T-helper 17 cell (primary cell): ENCODE measurements around the gene VSX1. TPM values are rescaled to one million over a fixed set of nuclear protein-coding genes. Genes with fewer than 3 reads are reported as not detected.
A peak's percentile ranks its signal among the peaks of the same experiment; 100 is the strongest.

Experiments
- ATAC-seq: fragments of 150-1000 bp; cut with Tn5 transposase; 2 replicates; pipeline ENCODE4 v1.10.0; 2021; ENCODE audit warnings: mild to moderate bottlenecking, moderate library complexity
- DNase-seq, 3 donors: peaks; one replicate each; pipeline versions ENCODE4 v3.0.0 to v3.0.0-alpha.2; 2020 to 2021
- H3K9me3 ChIP-seq: one replicate; pipeline ENCODE4 v1.7.0; 2013; ENCODE audit warnings: low read length, mild to moderate bottlenecking; ENCODE audit not compliant: control insufficient read depth, poor library complexity, severe bottlenecking
- H3K27ac Mint-ChIP-seq: one replicate; pipeline ENCODE4 v1.8.0; 2022; ENCODE audit warnings: mild to moderate bottlenecking, moderate library complexity, mixed read lengths
- H3K27me3 Mint-ChIP-seq: one replicate; pipeline ENCODE4 v1.8.0; 2022; ENCODE audit warnings: mixed read lengths
- H3K36me3 Mint-ChIP-seq: one replicate; pipeline ENCODE4 v1.8.0; 2022; ENCODE audit warnings: low read depth, mixed read lengths
- H3K4me1 Mint-ChIP-seq: one replicate; pipeline ENCODE4 v1.8.0; 2022; ENCODE audit warnings: mild to moderate bottlenecking, mixed read lengths
- H3K4me3 Mint-ChIP-seq: one replicate; pipeline ENCODE4 v1.8.0; 2022; ENCODE audit warnings: mild to moderate bottlenecking, moderate library complexity, mixed read lengths
- total RNA-seq, 4 donors: library from RNA in 2 of 4; stranded (reverse) in 2 of 4; gene quantifications; one replicate each; pipeline ENCODE4 v1.2.3 and lab custom pipeline; 2022 to 2026

Gene VSX1
- total RNA-seq, 2 donors from 2014 or later = not detected

DNA sequence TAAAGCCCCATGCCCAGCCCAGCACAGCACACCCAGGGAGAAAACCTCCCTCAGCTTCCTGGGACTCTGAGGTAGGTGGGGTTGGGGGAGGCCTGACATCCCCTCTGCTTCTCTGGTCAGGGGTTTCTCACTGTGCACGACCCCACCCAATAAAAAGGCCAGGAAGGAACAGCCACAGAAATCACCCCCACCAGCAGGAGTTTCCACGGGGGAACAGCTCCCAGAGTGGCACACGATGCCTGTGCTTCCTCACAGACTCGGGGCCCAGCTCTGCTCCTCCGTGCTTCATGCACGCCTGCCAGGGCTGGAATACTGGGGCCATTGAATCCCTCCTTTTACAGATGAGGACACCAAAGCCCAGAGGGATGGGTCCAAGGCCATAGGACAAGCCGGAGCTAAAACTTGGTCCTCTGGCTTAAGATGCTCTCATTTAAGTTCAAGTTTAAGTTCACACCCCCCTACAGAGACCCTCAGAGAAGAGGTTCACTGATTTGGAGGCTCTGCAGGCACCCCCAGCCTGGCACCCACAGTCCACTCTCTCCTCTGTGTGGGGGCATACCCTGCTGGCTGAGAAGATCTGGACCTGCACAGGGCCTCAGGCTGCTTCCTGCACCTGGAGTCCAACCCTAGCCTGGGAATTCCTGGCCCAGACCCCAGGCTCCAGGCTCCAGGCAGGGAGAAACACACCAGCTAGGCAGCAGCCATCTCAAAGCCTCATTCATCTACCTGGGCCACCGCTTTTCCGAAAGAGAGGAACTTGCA is 38.3 kb downstream of the VSX1 start:
- Mint-ChIP-seq H3K36me3 (no peaks in the 10 kb centered on the region), H3K4me3 (peak overlapping the region; percentile 57), H3K27ac (peak overlapping the region; percentile 92), H3K27me3 (no peaks in the 10 kb centered on the region), H3K4me1 (peaks cover 18% of the 10 kb centered on the region)
- DNase-seq (no peak), ATAC-seq (no peak)
- no peaks in the 10 kb centered on the region for H3K9me3 ChIP-seq

DNA sequence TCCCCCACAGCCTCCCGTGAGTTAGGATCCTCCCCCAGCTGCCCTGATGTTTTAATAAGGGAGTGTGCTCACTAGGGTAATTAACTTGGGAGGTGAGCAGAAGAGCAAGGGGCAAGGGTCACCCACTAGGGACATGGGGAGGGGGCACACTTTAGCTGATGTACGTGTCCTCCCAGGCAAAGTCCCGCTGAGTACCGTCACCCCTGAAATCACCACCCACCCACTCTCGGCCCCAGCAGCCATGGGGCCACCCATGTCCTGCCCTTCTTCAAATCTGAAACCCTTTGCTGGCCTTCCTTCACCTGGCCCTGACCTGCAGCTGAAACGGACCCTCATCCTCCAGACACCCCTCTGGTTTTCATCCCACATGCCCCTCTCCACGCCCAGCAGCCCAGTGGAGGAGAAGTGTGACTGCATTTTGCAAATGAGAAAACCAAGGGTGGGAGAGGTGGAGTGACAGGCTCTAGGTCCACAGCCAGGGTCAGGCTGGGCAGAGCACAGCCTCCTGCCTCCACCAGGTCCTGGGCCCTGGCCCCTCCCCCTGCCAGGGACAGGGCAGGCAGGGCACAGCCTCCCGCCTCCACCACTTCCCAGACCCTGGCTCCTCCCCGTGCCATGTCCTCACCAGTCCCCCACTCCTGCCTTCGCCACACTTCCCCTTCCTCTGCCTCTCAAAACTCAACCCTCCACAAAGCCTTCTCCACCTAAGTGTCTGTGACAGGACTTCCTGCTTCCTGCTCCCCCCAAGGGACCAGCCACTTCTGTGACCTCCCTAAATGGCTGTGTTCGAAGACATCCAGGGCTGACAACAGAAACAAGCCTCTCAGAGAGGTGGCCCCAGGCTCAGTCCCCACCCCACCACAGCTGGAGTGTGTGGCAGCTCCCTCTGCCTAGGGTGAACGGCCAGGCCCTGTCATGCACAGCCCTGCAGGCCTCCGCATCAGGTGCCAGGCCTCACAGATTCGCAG is 39.1 kb downstream of the VSX1 start:
- H3K27me3 Mint-ChIP-seq = no peaks in the 10 kb centered on the region
- H3K4me3 Mint-ChIP-seq = peak overlapping the region; percentile 77
- peak overlapping the region; percentile 92 for H3K27ac Mint-ChIP-seq
- no peaks in the 10 kb centered on the region for H3K36me3 Mint-ChIP-seq
- ATAC-seq (peak; percentile 77), DNase-seq (peak in 2 of 3 donors; percentile 10 to 19)
- peaks cover 20% of the 10 kb centered on the region for H3K4me1 Mint-ChIP-seq
- H3K9me3 ChIP-seq = no peaks in the 10 kb centered on the region

DNA sequence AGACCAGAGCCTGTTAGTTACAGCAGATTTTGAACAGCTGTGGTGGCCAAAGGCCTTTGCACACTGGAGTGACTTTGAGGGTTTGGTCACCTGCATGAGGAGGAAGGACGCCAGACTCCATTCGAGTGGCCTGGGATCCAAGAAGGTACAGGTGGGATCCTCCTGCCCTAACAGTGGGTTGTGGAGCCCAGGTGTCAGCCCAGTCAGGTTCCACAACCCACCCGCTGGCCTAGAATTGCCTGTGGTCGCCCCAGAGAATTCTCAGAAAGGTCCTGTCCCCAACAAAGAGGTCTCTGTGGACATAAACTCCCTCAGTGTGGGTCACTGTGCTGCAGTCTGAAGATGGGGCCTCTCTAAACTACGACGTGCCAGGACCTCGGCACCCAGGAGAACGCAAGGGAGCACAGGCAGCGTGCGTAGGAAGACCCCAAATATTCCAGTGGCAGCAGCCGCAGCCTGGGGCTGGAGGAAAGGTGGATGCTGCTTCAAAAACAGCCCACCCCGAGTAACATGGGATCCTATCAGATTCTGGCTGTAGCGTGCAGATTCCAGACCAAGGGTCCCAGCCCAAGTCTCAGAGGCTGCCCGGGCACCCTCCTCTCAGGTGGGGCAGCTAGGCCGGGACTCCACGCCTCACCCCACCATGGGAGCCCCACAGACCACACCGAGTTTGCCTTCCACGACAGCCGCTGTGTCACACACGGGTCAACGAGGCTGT is 40.0 kb downstream of the VSX1 start:
- no peaks in the 10 kb centered on the region for H3K27me3 Mint-ChIP-seq
- H3K4me1 Mint-ChIP-seq = peaks cover 25% of the 10 kb centered on the region
- peak overlapping the region; percentile 92 for H3K27ac Mint-ChIP-seq
- DNase-seq (no peak), ATAC-seq (no peak)
- no peaks in the 10 kb centered on the region for H3K36me3 Mint-ChIP-seq
- H3K4me3 Mint-ChIP-seq = no peak overlapping the region
- H3K9me3 ChIP-seq = no peaks in the 10 kb centered on the region

DNA sequence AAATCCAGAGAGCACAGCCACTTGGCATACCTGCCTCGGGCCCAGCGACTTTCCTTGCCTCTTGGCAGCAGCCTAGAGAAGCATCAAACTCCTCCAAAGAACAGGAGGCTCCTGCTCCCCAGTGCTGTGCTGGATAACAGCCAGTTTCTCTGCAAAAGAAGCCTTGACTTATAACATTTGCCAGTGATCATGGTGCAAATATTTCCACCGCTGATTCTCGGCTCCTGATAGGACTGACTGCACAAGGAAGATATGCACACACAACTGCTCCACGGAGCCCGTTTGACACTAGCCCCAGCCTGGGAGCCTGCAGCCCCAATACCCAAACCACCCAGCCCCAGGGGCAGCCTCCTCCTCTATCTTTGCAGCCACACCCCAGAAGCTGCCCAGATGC is 41.5 kb downstream of the VSX1 start:
- Mint-ChIP-seq H3K27ac (peak overlapping the region; percentile 67), H3K4me3 (no peak overlapping the region), H3K4me1 (peaks cover 37% of the 10 kb centered on the region), H3K27me3 (no peaks in the 10 kb centered on the region), H3K36me3 (no peaks in the 10 kb centered on the region)
- ATAC-seq (no peak), DNase-seq (no peak)
- no peaks in the 10 kb centered on the region for H3K9me3 ChIP-seq

DNA sequence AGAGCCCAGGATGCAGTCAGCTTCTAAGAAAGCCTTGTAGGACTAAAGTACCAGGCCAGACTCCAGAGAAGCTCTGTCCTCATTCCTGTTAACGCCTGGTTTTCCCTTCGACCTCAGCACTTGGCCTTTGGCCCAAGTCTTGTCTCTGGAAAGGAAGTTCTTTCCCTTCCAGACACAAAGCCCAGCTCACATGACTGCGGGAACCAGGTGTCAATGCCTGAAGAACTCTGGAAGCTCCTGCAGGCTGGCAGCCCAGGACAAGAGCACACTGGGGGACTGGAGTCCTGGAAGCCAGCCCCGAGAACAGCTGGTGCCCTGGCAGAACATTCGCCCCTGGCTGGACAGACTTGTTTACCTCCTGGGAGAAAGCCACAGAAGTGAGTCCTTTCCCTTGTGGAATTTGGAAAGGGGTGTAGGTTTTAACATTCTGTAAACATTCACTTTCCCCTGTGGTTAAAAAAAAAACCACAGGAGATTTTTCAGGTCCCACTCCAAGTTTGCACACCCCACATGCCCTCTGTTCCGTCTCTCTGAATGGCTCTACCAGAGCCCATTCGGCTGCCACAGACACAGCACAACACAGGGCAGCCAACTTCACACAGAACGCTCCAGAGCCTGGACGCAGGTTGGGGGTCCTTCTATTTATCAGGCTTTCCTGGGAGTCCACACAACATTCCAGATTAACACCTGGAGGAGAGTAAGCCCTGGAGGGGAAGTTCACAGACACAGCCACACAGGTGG is 42.1 kb downstream of the VSX1 start:
- peaks cover 37% of the 10 kb centered on the region for H3K4me1 Mint-ChIP-seq
- H3K4me3 Mint-ChIP-seq = no peak overlapping the region
- ATAC-seq (no peak), DNase-seq (no peak)
- no peaks in the 10 kb centered on the region for H3K9me3 ChIP-seq
- H3K27ac Mint-ChIP-seq = peak overlapping the region; percentile 67
- H3K27me3 Mint-ChIP-seq = no peaks in the 10 kb centered on the region
- H3K36me3 Mint-ChIP-seq = no peaks in the 10 kb centered on the region

DNA sequence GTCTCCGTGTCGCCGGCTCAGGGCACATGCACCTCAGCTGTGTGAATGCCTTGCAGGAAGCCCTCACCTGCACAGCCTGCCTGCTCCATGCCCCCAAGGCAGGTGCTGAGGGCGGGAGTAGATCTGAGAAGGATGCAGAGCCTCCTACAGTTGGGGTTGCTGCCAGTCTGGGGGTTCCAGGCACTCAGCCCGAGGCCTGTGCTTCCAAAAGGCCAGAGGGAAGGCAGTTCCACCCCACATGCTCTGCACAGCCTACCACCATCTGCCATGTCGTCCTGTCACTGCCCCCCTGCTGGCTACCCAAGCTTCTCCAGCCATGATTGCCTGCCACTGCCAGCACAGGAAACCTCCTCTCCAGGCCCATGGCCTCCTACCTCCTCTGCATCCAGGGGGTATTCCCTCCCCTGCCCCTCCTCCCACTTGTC is 43.3 kb downstream of the VSX1 start:
- Mint-ChIP-seq H3K27ac (peak overlapping the region; percentile 67), H3K27me3 (no peaks in the 10 kb centered on the region), H3K4me1 (peaks cover 35% of the 10 kb centered on the region), H3K36me3 (no peaks in the 10 kb centered on the region), H3K4me3 (no peak overlapping the region)
- DNase-seq = no peak
- no peaks in the 10 kb centered on the region for H3K9me3 ChIP-seq
- no peak for ATAC-seq

DNA sequence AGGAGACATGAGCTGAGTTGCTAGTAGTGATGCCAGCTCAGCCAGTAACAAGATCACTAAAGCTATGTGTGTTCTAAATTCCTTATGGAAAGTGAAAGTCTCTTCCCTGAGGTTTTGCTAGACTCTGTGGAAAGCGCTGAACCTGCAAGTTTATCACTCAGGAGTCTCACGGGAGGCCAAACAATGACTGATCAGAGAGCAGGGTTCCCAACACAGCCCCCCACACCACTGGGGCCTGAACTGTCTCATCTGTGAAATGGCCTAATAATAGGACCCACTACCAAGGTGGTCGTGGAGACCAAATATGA is 43.9 kb downstream of the VSX1 start:
- ATAC-seq (no peak), DNase-seq (no peak)
- Mint-ChIP-seq H3K4me3 (no peak overlapping the region), H3K36me3 (no peaks in the 10 kb centered on the region), H3K27me3 (no peaks in the 10 kb centered on the region), H3K4me1 (peaks cover 35% of the 10 kb centered on the region), H3K27ac (peak overlapping the region; percentile 96)
- no peaks in the 10 kb centered on the region for H3K9me3 ChIP-seq

DNA sequence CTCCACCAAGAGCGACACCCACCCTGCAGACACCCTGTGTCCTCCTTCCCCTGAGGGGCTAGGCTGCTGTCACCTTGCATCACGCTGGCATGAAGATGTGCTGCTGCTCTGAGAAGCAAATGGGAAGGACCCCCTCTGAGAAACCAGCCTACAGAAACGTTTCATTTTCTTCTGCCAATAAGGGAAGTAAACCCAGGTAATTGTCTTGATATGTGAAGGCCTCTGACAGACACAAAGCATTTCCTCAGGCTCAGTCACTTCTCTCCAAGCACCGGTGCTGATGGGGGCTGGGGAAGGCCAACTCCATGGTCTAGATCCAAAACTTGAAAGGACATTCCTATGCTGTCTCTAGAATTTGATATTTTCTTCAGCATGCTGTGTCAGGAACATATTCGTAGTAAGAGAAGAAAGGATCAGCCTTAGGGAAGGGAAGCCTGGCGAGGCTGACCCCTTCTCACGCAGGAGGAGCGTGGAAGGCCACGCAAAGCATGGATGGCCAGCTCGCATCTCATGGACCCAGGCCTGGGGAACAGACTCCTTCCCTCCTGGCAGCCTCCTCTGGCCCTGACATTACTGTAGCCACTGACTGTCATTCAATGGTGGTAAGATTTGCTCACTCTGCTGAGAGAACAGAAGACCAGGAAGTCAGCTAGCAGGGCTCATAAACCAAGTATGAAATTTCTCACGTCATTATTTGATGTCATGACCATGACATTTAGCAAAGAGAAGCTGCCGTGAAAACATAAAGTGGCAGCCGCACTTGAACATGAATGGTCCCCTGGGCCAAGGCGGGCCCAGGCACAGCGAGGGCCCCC is 44.4 kb downstream of the VSX1 start:
- no peak for ATAC-seq
- H3K4me1 Mint-ChIP-seq = peaks cover 29% of the 10 kb centered on the region
- no peak for DNase-seq
- no peaks in the 10 kb centered on the region for H3K9me3 ChIP-seq
- H3K27me3 Mint-ChIP-seq = no peaks in the 10 kb centered on the region
- peak overlapping the region; percentile 9 for H3K4me3 Mint-ChIP-seq
- peak overlapping the region; percentile 96 for H3K27ac Mint-ChIP-seq
- H3K36me3 Mint-ChIP-seq = no peaks in the 10 kb centered on the region

DNA sequence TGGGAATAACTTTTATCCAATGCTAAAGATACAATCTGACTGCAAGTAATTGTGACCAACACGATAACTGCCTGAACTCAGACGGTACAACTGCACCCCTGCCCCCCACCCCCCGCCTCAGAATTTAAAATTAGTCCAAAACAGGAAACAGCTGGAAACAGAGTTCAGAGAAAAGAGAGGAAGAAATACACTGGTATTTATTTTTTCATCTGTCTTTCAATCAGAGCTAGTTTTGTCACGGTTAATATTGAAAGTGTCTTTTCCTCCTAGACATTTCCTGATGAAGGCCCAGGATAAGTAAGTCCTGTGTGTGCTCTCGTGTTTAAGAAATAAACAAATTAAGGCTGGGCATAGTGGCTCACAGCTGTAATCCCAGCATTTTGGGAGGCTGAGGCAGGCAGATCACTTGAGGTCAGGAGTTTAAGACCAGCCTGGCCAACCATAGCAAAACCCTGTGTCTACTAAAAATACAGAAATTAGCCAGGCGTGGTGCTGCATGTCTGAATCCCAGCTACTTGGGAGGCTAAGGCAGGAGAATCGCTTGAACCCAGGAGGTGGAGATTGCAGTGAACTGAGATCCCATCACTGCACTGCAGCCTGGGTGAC is 45.5 kb downstream of the VSX1 start:
- H3K27ac Mint-ChIP-seq = peak overlapping the region; percentile 96
- peaks cover 30% of the 10 kb centered on the region for H3K4me1 Mint-ChIP-seq
- no peaks in the 10 kb centered on the region for H3K27me3 Mint-ChIP-seq
- no peaks in the 10 kb centered on the region for H3K36me3 Mint-ChIP-seq
- no peaks in the 10 kb centered on the region for H3K9me3 ChIP-seq
- ATAC-seq = no peak
- peak overlapping the region; percentile 70 for H3K4me3 Mint-ChIP-seq
- no peak for DNase-seq

DNA sequence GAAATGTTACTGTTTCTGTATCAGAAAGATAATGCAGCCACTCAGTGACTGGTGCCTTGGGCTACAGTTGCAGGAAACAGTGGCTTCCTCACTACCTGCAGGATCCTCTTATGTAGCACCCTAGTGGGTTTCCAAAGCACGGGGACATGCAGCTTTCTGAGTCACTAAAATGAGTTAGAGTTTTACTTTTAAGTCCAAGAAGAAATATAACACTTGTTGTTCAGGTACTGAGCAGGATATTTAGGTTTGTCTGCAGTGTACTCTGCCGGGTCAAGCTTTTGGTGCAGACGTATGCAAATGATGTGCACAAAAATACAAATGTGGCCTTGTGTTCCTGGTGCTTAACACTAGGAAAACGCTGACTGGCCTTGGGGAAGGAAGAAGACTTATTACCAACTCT is 46.0 kb downstream of the VSX1 start:
- no peaks in the 10 kb centered on the region for H3K36me3 Mint-ChIP-seq

DNA sequence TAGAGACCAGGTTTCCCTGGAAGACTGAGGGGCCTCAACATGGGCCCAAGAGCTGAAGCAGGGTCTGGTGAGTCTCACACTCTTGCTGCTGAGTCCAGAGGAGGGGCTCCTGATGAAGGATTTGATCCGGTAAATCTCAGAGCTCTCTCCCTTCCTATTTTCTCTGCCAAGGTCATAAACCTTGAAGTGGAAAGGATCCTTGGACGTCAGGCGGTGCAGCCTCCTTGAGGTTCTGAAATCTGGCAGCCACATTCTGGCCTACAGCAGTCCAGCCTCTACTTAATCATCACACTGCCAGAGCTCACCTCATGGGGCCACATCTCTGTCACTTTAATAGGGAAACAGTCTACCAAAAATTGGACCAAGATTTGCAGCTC is 48.0 kb downstream of the VSX1 start:
- peaks cover 39% of the 10 kb centered on the region for H3K4me1 Mint-ChIP-seq
- peaks cover 4% of the 10 kb centered on the region for H3K36me3 Mint-ChIP-seq

More for the DNA sequence above, 46.0 kb downstream of the VSX1 start:
- H3K27me3 Mint-ChIP-seq = no peaks in the 10 kb centered on the region
- no peak for DNase-seq
- H3K27ac Mint-ChIP-seq = peak overlapping the region; percentile 96
- peaks cover 30% of the 10 kb centered on the region for H3K4me1 Mint-ChIP-seq
- H3K4me3 Mint-ChIP-seq = peak overlapping the region; percentile 25
- no peak for ATAC-seq
- no peaks in the 10 kb centered on the region for H3K9me3 ChIP-seq

More for the DNA sequence above, 48.0 kb downstream of the VSX1 start:
- H3K9me3 ChIP-seq = no peaks in the 10 kb centered on the region
- Mint-ChIP-seq H3K4me3 (no peak overlapping the region), H3K27me3 (no peaks in the 10 kb centered on the region), H3K27ac (peak overlapping the region; percentile 57)
- DNase-seq (no peak), ATAC-seq (no peak)
